Thyroid gland (tissue), 4 donors: Measurements from ENCODE around the gene HRH1.

Experiments
- CTCF ChIP-seq, 6 experiments: fragments of 200-600 bp in 3 of 6; fragments of 450-650 bp in 3 of 6; sonication (generic) in 3 of 6; IDR thresholded peaks; one replicate each; pipeline ENCODE4 v1.5.1; 2016 to 2019; ENCODE audit warnings: antibody characterized with exemption in 6 of 6, mild to moderate bottlenecking in 2 of 6, inconsistent platforms in 1 of 6, moderate library complexity in 1 of 6
- POLR2A ChIP-seq, 2 donors: fragments of 450-650 bp; IDR thresholded peaks; one replicate each; pipeline ENCODE4 v1.6.1; 2017; ENCODE audit warnings: antibody characterized with exemption in 2 of 2, mild to moderate bottlenecking in 2 of 2, moderate library complexity in 1 of 2

GRCh38 chr3:11186771-11187191, 32.5 kb downstream of the HRH1 start:
- TF ChIP-seq CTCF (IDR thresholded peaks at IDR 0.05): no peak
- no peak for TF ChIP-seq POLR2A (IDR thresholded peaks at IDR 0.05)
